ENCODE data around the gene PLS1. TPM values are rescaled to one million over a fixed set of nuclear protein-coding genes. Genes with fewer than 3 reads are reported as not detected.

Gene PLS1
- total RNA-seq, 1 experiment from 2014 or later, result 38.8 TPM

DNA sequence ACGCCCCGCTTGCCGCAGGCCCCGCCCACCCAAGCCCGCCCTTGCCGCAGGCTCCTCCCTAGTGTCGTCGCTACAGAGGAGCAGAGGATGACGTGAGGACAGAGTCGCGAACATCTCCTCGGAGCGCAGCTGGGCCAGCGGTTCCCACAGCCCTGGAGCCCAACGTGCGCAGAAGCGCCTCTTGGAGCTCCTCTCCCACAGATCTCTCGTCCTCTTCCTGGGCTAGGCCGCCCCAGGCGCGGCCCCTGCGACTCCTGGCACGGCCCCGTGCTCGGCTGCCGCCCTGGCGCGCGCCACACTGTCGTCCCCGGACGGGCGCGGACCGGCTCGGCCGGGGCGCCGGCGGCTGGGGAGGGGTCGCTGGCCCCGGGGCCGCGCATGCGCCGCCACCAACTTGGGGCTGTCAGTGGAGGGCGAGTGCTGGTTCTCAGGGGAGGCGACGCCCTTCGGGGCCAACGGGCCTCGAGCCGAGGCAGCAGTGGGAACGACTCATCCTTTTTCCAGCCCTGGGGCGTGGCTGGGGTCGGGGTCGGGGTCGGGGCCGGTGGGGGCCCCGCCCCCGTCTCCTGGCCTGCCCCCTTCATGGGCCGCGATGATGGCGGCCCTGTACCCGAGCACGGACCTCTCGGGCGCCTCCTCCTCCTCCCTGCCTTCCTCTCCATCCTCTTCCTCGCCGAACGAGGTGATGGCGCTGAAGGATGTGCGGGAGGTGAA lies 127.9 kb downstream of the PLS1 start, which contains the start of gene TRPC1:
Gene TRPC1 (plus strand): TSS at position 67 of the 714 bp plus-strand sequence. CDS start 526 bp downstream, at position 593.
- no TSS peak for BruUV-seq (replicated peaks)
- ATAC-seq, result peak; percentile 92
- POLR2A ChIA-PET, result interaction anchor here (0.6 to 0.9 kb wide), 4 partner anchors 9 to 79 kb away, joined by 3 to 6 read pairs (median 4); no protein-coding TSS in a partner anchor
- no peak for TF ChIP-seq RAD21 (IDR thresholded peaks at IDR 0.05; ENCODE audit: low read depth)
- no peak for TF ChIP-seq ELF1 (IDR thresholded peaks at IDR 0.05; ENCODE audit: borderline replicate concordance, low read depth)
- no peak for TF ChIP-seq JUND (IDR thresholded peaks at IDR 0.05)
- TF ChIP-seq SIN3A (IDR thresholded peaks at IDR 0.05; ENCODE audit: low read depth), result peak; percentile 61; the same call in 1 of the 2 replicates
- peak; percentile 55 for TF ChIP-seq ZFX (IDR thresholded peaks at IDR 0.05)
- TF ChIP-seq, protein P1, sequence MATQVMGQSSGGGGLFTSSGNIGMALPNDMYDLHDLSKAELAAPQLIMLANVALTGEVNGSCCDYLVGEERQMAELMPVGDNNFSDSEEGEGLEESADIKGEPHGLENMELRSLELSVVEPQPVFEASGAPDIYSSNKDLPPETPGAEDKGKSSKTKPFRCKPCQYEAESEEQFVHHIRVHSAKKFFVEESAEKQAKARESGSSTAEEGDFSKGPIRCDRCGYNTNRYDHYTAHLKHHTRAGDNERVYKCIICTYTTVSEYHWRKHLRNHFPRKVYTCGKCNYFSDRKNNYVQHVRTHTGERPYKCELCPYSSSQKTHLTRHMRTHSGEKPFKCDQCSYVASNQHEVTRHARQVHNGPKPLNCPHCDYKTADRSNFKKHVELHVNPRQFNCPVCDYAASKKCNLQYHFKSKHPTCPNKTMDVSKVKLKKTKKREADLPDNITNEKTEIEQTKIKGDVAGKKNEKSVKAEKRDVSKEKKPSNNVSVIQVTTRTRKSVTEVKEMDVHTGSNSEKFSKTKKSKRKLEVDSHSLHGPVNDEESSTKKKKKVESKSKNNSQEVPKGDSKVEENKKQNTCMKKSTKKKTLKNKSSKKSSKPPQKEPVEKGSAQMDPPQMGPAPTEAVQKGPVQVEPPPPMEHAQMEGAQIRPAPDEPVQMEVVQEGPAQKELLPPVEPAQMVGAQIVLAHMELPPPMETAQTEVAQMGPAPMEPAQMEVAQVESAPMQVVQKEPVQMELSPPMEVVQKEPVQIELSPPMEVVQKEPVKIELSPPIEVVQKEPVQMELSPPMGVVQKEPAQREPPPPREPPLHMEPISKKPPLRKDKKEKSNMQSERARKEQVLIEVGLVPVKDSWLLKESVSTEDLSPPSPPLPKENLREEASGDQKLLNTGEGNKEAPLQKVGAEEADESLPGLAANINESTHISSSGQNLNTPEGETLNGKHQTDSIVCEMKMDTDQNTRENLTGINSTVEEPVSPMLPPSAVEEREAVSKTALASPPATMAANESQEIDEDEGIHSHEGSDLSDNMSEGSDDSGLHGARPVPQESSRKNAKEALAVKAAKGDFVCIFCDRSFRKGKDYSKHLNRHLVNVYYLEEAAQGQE (IDR thresholded peaks at IDR 0.05; ENCODE audit: low read depth), result no peak
- no peak for TF ChIP-seq SP1 (IDR thresholded peaks at IDR 0.05; ENCODE audit: low read depth)
- no peak for TF ChIP-seq FOSL1 (IDR thresholded peaks at IDR 0.05; ENCODE audit: low read depth)
- no peak for TF ChIP-seq ZNF274 (IDR thresholded peaks at IDR 0.05; ENCODE audit: low read depth, low read length)
- peak; percentile 72 for TF ChIP-seq POLR2A (IDR thresholded peaks at IDR 0.05; ENCODE audit: borderline replicate concordance, extremely low read depth, insufficient read depth, insufficient read length)
- TF ChIP-seq MAX (IDR thresholded peaks at IDR 0.05), result peak; percentile 67
- TF ChIP-seq EGR1 (IDR thresholded peaks at IDR 0.05; ENCODE audit: low read depth), result no peak
- TF ChIP-seq EZH2phosphoT487 (IDR thresholded peaks at IDR 0.05; ENCODE audit: borderline replicate concordance), result no peak
- TF ChIP-seq ZBTB33 (IDR thresholded peaks at IDR 0.05; ENCODE audit: extremely low read depth, insufficient replicate concordance, low read length), result no peak
- TF ChIP-seq YY1 (IDR thresholded peaks at IDR 0.05; ENCODE audit: extremely low read depth, insufficient replicate concordance, low read depth, low read length), result peak; percentile 55
- TF ChIP-seq SRF (IDR thresholded peaks at IDR 0.05; ENCODE audit: low read depth), result no peak
- TF ChIP-seq, protein P2, sequence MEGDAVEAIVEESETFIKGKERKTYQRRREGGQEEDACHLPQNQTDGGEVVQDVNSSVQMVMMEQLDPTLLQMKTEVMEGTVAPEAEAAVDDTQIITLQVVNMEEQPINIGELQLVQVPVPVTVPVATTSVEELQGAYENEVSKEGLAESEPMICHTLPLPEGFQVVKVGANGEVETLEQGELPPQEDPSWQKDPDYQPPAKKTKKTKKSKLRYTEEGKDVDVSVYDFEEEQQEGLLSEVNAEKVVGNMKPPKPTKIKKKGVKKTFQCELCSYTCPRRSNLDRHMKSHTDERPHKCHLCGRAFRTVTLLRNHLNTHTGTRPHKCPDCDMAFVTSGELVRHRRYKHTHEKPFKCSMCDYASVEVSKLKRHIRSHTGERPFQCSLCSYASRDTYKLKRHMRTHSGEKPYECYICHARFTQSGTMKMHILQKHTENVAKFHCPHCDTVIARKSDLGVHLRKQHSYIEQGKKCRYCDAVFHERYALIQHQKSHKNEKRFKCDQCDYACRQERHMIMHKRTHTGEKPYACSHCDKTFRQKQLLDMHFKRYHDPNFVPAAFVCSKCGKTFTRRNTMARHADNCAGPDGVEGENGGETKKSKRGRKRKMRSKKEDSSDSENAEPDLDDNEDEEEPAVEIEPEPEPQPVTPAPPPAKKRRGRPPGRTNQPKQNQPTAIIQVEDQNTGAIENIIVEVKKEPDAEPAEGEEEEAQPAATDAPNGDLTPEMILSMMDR (IDR thresholded peaks at IDR 0.05 in 2 of 3, conservative IDR thresholded peaks at IDR 0.05 in 1 of 3; ENCODE audit: borderline replicate concordance in 1 of 3, insufficient read depth in 1 of 3, low read depth in 2 of 3, low read length in 2 of 3), result no peak
- peak; percentile 96 for TF ChIP-seq POLR2AphosphoS5 (IDR thresholded peaks at IDR 0.05; ENCODE audit: low read depth, low read length)
- TF ChIP-seq CBX3 (IDR thresholded peaks at IDR 0.05; ENCODE audit: low read depth), result peak; percentile 11; the same call in 1 of the 2 replicates
- no peak for TF ChIP-seq CEBPB (IDR thresholded peaks at IDR 0.05; ENCODE audit: low read depth)

More for the DNA sequence above, 127.9 kb downstream of the PLS1 start, which contains the start of gene TRPC1:
- H3K9ac ChIP-seq (ENCODE audit: low read length), result peak within 1 kb of the TSS; percentile 70
- ChIA-PET RAD21 (ENCODE audit: low non-redundant PET in 1 of 2, low total read pairs in 2 of 2, uncharacterized antibody in 2 of 2, unreplicated experiment in 2 of 2) (no interaction called here), CTCF (interaction anchor here (0.6 kb wide), 1 partner anchor 1915 kb away, joined by 3 read pairs; no protein-coding TSS in a partner anchor)
- intact Hi-C loops (cut with micrococcal nuclease), result no loop called here
- peak within 1 kb of the TSS; percentile 91 for H3K4me2 ChIP-seq (ENCODE audit: low read length)
- no peaks in the 10 kb centered on the region for H3K9me3 ChIP-seq (ENCODE audit: control insufficient read depth in 1 of 2, insufficient read depth in 1 of 2, low read depth in 1 of 2, low read length in 2 of 2)
- peaks cover 3 to 16% of the 10 kb centered on the region in 2 experiments; a peak in 2 of 4 replicates for H3K4me1 ChIP-seq (ENCODE audit: control insufficient read depth in 1 of 2, insufficient read depth in 2 of 2, low read length in 2 of 2)
- H3K4me3 ChIP-seq (replicated peaks in 1 of 2; ENCODE audit: low read depth in 1 of 2, low read length in 2 of 2), result peak within 1 kb of the TSS; percentile 52 to 78
- no peaks in the 10 kb centered on the region for H3K79me2 ChIP-seq (ENCODE audit: insufficient read depth, low read length)
- H3K27ac ChIP-seq (ENCODE audit: low read depth, low read length), result peak within 1 kb of the TSS; percentile 92
- peak within 1 kb of the TSS; percentile 96 for H2AFZ ChIP-seq (ENCODE audit: low read depth, low read length, poor library complexity, severe bottlenecking)
- no peaks in the 10 kb centered on the region for H4K20me1 ChIP-seq (ENCODE audit: insufficient read depth)
- H3K27me3 ChIP-seq (ENCODE audit: insufficient read depth, low read length), result no peaks in the 10 kb centered on the region
- peak; percentile 78 for DNase-seq (ENCODE audit: low read depth, low spot score)
- no peaks in the 10 kb centered on the region for H3K9me2 ChIP-seq (ENCODE audit: insufficient read depth)
- no peaks in the 10 kb centered on the region for H3K36me3 ChIP-seq (ENCODE audit: control insufficient read depth in 1 of 2, insufficient read depth in 2 of 2, low read length in 2 of 2)

All from HCT116 (cell line).